GM12891 (cell line): Measurements from ENCODE around the gene KIF6.

ENCODE experiments used
- DNase-seq: peaks from one replicate; pipeline ENCODE4 v3.0.0; 2011; ENCODE audit warnings: low spot score; ENCODE audit not compliant: insufficient read length
- FAIRE-seq: peaks from 2 replicates; lab custom pipeline; 2011; peaks lifted over from hg19 to GRCh38; lab: Jason Lieb, UNC
- PAX5 ChIP-seq: IDR thresholded peaks from 2 replicates; pipeline ENCODE4 v1.6.1; 2011; ENCODE audit warnings: low read length, moderate library complexity, mild to moderate bottlenecking; ENCODE audit not compliant: insufficient read depth, severe bottlenecking
- POLR2A ChIP-seq: IDR thresholded peaks from 2 replicates; pipeline ENCODE4 v1.6.1; 2011; ENCODE audit warnings: low read depth, low read length, control low read depth
- POLR2AphosphoS5 ChIP-seq: IDR thresholded peaks from 2 replicates; pipeline ENCODE4 v1.6.1; 2011; ENCODE audit warnings: low read depth, low read length, control low read depth
- POU2F2 ChIP-seq: IDR thresholded peaks from 2 replicates; pipeline ENCODE4 v1.6.1; 2011; ENCODE audit warnings: low read depth, mild to moderate bottlenecking, control low read depth, low read length, moderate library complexity
- SPI1 ChIP-seq: IDR thresholded peaks from 2 replicates; pipeline ENCODE4 v1.6.1; 2011; ENCODE audit warnings: low read depth, low read length, control low read depth
- TAF1 ChIP-seq: IDR thresholded peaks from 2 replicates; pipeline ENCODE4 v1.6.1; 2011; ENCODE audit warnings: low read depth, low read length, control low read depth

The KIF6 gene

GRCh38 chr6:39388606-39389483 is 336.4 kb downstream of the KIF6 start:
- TF ChIP-seq TAF1 (no peak), POLR2A (no peak), POLR2AphosphoS5 (no peak), SPI1 (peak; percentile 74), POU2F2 (no peak), PAX5 (no peak)
- no peak for DNase-seq
- no peak for FAIRE-seq

GRCh38 chr6:39387785-39388184 is 337.4 kb downstream of the KIF6 start:
- FAIRE-seq (no peak), DNase-seq (no peak)
- TF ChIP-seq TAF1 (no peak), POLR2A (no peak), POLR2AphosphoS5 (no peak), PAX5 (no peak), POU2F2 (no peak), SPI1 (no peak)

DNA sequence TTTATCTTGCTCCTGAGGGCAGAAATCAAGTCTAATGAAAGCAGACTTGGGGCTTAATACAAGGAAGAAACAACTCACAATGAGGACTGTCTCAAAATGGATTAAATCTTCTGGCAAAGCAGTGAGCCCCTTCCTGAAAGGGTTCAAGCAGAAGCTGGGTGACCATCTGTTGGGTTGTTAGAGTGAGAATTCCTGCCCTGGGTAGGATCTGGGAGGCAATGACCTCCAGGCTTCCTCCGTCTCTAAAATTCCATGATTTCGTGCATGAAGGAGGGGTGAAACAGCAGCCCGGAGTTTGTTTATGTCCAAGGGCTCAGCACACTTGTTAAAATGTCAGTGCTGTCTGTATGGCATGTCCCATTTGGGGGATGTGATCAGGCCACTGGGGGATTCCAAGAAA is 338.7 kb downstream of the KIF6 start:
- no peak for FAIRE-seq
- no peak for DNase-seq
- TF ChIP-seq POLR2A (no peak), TAF1 (no peak), POLR2AphosphoS5 (no peak), PAX5 (no peak), SPI1 (no peak), POU2F2 (no peak)

- FAIRE-seq (no peak), DNase-seq (no peak)
- TF ChIP-seq POLR2A (no peak), PAX5 (no peak), POU2F2 (no peak), TAF1 (no peak), POLR2AphosphoS5 (no peak), SPI1 (no peak)
These were observed 343.6 kb downstream of the KIF6 start for GRCh38 chr6:39381550-39382140.

- FAIRE-seq, result no peak
- TF ChIP-seq TAF1, result no peak
- no peak for TF ChIP-seq POU2F2
- no peak for TF ChIP-seq PAX5
- TF ChIP-seq POLR2A, result no peak
- TF ChIP-seq POLR2AphosphoS5, result no peak
- no peak for TF ChIP-seq SPI1
- no peak for DNase-seq
These were observed 344.2 kb downstream of the KIF6 start for GRCh38 chr6:39380837-39381549.

DNA sequence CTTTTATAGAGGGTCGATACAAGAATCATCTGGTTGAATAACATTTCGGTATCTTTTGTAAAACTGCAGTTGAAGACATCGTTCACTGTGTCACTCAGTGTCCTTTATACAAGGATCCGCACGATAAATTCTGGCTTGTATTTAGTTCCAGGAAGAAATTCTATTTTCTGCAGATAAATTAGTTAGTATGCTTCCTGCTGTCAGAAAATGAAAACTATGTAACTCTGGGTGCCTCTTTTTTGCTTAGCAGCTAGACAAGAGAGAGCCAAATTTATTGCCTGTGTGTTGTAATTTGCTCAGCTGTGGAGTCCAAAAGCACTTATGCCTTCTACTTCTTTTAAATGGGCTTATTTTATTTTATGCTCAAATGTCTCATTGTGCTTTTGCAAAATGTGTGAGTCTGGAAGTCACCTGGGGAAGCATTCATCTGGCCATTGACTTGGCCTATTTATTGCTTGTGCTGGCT is 346.2 kb downstream of the KIF6 start:
- DNase-seq, result no peak
- FAIRE-seq, result no peak

GRCh38 chr6:39378175-39378959 is 346.8 kb downstream of the KIF6 start:
- TF ChIP-seq POU2F2 (no peak), TAF1 (no peak), POLR2A (no peak)
- no peak for DNase-seq
- peak; percentile 40 for FAIRE-seq

More for the DNA sequence above, 346.2 kb downstream of the KIF6 start:
- TF ChIP-seq POLR2A, result no peak
- no peak for TF ChIP-seq POLR2AphosphoS5
- no peak for TF ChIP-seq SPI1
- no peak for TF ChIP-seq TAF1
- no peak for TF ChIP-seq PAX5
- no peak for TF ChIP-seq POU2F2

GRCh38 chr6:39377539-39377950 is 347.7 kb downstream of the KIF6 start:
- TF ChIP-seq POLR2A (no peak), POU2F2 (no peak), TAF1 (no peak), PAX5 (no peak), POLR2AphosphoS5 (no peak), SPI1 (no peak)
- DNase-seq (peak; percentile 19), FAIRE-seq (no peak)

- no peak for DNase-seq
- no peak for FAIRE-seq
- no peak for TF ChIP-seq POLR2A
- no peak for TF ChIP-seq POU2F2
- no peak for TF ChIP-seq POLR2AphosphoS5
- TF ChIP-seq PAX5, result no peak
- no peak for TF ChIP-seq SPI1
- no peak for TF ChIP-seq TAF1
These were observed 349.8 kb downstream of the KIF6 start for GRCh38 chr6:39375405-39375804.
